GM12875 (cell line): ENCODE measurements around the gene BAHD1.

ENCODE experiments used
- H3K4me3 ChIP-seq: one replicate; pipeline ENCODE4 v1.5.1; 2011; ENCODE audit warnings: low read depth, low read length, control low read depth
- TF ChIP-seq, protein P1 (sequence below): IDR thresholded peaks from 2 replicates; pipeline ENCODE4 v1.5.1; 2011; ENCODE audit warnings: low read depth, mild to moderate bottlenecking, control low read depth, inconsistent platforms, low read length, moderate library complexity, borderline replicate concordance; ENCODE audit not compliant: insufficient read depth

The BAHD1 gene

DNA sequence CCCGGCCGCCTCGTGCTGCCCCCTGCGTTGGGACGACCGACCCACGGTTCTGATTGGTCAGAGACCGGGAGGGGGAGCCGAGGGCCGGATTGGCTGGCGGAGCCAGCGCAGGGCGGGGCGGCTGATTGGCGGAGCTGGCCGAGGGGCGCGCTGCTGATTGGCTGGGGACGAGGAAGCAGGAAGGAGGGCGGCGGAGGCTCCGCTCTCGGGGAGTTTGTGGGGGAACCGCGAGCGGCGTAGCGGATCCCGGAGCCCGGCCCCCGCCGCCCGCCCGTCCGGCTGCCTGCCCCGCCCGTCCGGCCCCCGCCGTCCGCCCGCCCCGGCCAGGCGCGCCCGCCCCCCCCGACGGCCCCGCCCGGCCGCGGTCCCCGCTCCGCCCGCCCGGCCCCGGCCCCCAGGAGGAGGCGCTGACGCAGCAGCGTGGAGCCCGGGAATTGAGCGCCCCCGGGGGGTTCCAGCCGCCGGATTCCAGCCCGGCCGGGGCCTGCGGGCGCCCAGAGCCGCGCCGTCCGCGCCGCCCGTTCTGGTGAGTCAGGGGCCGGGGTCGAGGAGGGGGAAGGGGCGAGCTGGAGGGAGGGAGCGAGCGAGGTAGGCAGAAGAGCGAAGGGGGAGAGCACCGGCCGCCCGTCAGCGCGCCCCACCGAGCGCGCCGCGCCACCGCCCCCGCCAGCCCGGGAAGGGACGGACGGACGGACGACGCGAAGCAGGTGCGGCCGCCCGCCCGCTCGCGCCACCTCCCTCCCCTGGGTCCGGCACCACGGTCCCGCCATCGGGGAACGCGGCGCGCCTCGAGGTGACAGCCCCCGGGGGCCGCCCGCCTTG is at the start of gene BAHD1:
Gene BAHD1, plus strand, starts transcription at position 211 of the 822 bp plus-strand sequence. CDS start 17,512 bp downstream, outside the sequence.
- peak within 1 kb of the TSS; percentile 56 for H3K4me3 ChIP-seq
- TF ChIP-seq, protein P1, sequence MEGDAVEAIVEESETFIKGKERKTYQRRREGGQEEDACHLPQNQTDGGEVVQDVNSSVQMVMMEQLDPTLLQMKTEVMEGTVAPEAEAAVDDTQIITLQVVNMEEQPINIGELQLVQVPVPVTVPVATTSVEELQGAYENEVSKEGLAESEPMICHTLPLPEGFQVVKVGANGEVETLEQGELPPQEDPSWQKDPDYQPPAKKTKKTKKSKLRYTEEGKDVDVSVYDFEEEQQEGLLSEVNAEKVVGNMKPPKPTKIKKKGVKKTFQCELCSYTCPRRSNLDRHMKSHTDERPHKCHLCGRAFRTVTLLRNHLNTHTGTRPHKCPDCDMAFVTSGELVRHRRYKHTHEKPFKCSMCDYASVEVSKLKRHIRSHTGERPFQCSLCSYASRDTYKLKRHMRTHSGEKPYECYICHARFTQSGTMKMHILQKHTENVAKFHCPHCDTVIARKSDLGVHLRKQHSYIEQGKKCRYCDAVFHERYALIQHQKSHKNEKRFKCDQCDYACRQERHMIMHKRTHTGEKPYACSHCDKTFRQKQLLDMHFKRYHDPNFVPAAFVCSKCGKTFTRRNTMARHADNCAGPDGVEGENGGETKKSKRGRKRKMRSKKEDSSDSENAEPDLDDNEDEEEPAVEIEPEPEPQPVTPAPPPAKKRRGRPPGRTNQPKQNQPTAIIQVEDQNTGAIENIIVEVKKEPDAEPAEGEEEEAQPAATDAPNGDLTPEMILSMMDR, result peak; percentile 24; the same call in 1 of the 2 replicates

DNA sequence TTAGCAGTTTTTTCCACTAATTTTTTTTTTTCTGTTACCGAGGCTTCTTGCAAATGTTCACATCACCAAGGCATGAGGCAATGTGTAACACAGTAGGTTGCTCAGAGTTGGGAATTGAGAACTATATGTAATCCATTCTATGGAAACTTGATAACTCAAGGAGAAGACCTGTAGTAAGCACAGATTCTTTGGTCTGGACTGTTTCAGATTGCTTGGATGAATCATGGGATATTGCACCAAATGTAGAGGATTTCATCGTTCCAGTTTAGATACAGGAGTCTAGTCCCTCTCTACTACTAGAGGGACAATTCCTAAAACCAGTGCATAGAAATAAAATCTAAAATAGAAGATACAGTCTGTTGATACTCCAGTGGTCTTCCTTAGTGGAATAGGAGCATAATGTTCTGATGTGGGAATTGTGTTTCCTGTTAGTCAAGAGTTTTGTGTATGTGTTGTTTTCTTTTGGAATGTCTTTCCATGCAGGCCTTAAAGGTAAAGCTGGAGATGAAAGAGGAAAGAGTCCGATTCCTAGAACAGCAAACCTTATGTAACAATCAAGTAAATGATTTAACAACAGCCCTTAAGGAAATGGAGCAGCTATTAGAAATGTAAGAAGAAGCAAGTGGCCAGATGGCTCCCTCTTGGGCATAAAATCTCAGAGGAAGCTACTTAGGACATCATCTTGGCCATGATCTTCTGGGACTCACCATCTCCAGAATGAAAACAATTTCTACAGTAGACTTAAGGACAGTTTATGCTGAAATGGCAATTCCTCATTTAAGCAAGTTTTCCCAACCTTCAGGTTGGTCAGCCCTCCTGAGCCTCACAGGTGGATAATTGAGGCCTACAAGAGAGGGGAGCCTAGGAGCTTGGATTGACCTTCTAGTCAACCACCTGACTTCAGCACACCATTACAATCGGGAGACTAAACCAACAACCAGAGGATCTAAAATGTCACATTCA is 47.5 kb upstream of the BAHD1 start:
- TF ChIP-seq, protein P1, result no peak

DNA sequence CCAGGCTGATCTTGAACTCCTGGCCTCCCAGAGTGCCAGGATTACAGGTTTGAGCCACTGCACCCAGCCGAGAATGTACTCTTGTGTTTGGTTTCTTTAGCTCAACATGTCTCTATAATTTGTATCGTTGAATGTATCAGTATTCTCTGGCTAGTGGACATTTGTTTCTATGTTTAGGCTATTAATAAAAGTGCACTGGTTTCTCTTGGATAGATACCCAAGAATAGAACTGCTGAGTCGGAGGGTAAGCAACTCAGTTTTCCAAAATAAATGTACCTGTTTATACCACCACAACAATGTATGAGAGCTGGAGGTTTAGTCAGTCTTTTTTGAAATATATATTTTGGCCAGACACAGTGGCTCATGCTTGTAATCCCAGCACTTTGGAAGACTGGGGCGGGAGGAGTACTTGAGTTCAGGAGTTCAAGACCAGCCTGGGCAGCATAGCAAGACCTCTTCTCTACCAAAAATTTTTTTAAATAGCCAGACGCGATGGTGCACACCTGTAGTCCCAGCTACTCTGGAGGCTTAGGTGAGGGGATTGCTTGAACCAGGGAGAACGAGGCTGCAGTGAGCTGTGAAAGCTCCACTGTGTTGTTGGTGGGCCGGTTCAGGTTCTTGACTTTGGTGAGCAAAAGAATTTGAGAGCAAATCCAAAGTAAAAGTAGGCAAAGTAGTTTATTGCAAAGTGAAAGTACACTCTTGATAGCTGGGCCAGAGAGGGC is 42.9 kb upstream of the BAHD1 start:
- TF ChIP-seq, protein P1, result no peak
- H3K4me3 ChIP-seq, result no peak overlapping the region

More for the DNA sequence above, 47.5 kb upstream of the BAHD1 start:
- no peak overlapping the region for H3K4me3 ChIP-seq

DNA sequence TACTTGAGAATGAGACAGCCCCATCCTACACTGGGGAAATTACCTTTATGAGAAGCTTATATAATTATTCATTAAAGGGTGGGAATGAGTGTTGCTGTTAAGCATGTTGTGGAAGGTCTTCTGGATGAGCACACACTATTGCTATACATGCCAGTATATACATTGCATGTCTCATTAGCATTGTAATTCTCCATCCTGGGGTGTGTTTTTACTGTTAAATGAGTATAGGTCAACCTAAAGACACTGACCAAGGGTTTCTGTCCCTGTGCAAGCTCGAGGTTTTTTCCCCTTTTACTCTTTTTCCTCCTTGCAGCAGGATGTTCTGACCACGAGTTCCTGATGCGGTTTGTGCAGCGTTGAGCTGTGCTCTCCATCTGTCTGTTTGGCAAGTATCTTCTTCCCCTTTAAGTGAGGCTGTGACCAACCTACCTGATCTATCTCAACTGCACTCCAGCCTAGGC is 42.3 kb upstream of the BAHD1 start:
- TF ChIP-seq, protein P1, result no peak
- no peak overlapping the region for H3K4me3 ChIP-seq

DNA sequence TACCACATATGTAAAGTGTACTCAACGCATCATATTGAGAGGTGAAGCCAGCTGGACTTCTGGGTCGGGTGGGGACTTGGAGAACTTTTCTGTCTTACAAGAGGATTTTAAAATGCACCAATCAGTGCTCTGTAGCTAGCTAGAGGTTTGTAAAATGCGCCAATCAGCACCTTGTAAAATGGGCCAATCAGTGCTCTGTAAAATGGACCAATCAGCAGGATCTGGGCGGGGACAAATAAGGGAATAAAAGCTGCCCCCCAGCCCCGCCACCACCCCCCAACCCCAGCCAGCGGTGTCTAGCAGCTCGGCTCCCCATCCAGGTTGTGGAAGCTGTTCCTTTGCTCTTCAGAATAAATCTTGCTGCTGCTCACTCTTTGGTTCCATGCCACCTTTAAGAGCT is 41.4 kb upstream of the BAHD1 start:
- TF ChIP-seq, protein P1, result no peak
- no peak overlapping the region for H3K4me3 ChIP-seq

DNA sequence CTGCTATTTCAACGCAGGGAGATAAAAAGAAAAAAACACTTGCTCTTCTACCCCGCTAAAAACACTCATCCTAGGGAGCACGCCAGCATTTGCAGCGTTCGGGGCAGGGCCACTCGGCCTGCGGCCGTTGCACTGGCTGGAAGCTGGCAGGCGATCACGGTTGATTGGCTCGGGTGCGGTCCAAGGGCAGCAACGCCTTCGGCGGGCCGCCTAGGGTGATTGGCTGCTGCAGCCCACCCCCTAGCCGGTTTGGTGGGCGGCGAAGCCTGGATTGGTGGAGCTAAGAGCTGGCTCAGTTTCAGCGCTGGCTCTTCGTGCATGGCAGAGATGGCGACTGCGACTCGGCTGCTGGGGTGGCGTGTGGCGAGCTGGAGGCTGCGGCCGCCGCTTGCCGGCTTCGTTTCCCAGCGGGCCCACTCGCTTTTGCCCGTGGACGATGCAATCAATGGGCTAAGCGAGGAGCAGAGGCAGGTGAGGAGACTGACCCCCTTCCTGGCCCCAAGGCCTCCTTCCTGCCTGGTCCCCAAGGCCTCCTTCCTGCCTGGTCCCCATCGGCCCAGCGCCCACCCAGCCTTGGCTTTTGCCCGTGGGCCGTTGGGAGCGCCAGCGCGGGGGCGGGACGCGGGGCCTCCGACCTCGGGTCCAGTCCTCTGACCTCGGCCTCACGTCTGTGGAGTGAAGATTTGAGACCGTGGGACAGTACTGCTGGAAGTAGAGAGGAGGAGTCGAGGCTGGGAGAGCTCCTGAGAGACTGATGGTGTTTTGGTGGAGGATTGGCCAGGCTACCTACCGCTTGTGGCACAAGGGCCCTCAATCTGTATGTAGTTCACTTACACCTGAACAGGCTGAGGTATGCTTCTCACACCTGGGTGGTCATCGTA is 35.0 kb upstream of the BAHD1 start, which contains the start of gene IVD:
Gene IVD, plus strand, starts transcription at position 295 of the 881 bp plus-strand sequence. Its CDS starts 33 bp downstream, at position 328.
- peak within 1 kb of the TSS; percentile 95 for H3K4me3 ChIP-seq
- TF ChIP-seq, protein P1, result no peak
